ENCODE results near the gene GRK6.

The GRK6 gene

GRCh38 chr5:177426566-177427210 is at the start of gene GRK6:
Gene GRK6, plus strand, starts transcription at chr5:177426676. Its CDS starts 170 bp downstream, at chr5:177426846.
- DNase-seq: peak; percentile 77

- DNase-seq: no peak
Observed at GRCh38 chr5:177377851-177378776, 48.4 kb upstream of the GRK6 start.

- DNase-seq: peak; percentile 65
Observed at GRCh38 chr5:177378884-177379883, 47.3 kb upstream of the GRK6 start.

GRCh38 chr5:177380805-177381126 is 45.7 kb upstream of the GRK6 start:
- no peak for DNase-seq

GRCh38 chr5:177382423-177383029 is 44.0 kb upstream of the GRK6 start:
- no peak for DNase-seq

- DNase-seq: no peak
Observed at GRCh38 chr5:177383181-177383580, 43.3 kb upstream of the GRK6 start.

GRCh38 chr5:177384134-177384533 is 42.3 kb upstream of the GRK6 start, which contains the start of gene SLC34A1:
Gene SLC34A1, plus strand, starts transcription at chr5:177384434. Its CDS starts 1,308 bp downstream, at chr5:177385742.
- no peak for DNase-seq

GRCh38 chr5:177385720-177386119 is 40.8 kb upstream of the GRK6 start:
- no peak for DNase-seq

- no peak for DNase-seq
Observed at GRCh38 chr5:177386542-177386941, 39.9 kb upstream of the GRK6 start.

- no peak for DNase-seq
Observed at GRCh38 chr5:177387405-177387804, 39.1 kb upstream of the GRK6 start.

- no peak for DNase-seq
Observed at GRCh38 chr5:177388521-177389052, 37.9 kb upstream of the GRK6 start.

GRCh38 chr5:177389241-177390169 is 37.0 kb upstream of the GRK6 start:
- peak; percentile 74 for DNase-seq

- DNase-seq: peak; percentile 94
Observed at GRCh38 chr5:177390363-177391300, 35.8 kb upstream of the GRK6 start.

- DNase-seq: no peak
Observed at GRCh38 chr5:177392765-177393164, 33.7 kb upstream of the GRK6 start.

GRCh38 chr5:177393206-177393765 is 33.2 kb upstream of the GRK6 start:
- DNase-seq: no peak

- no peak for DNase-seq
Observed at GRCh38 chr5:177393990-177394389, 32.5 kb upstream of the GRK6 start.

GRCh38 chr5:177396078-177396477 is 30.4 kb upstream of the GRK6 start:
- no peak for DNase-seq

- DNase-seq: no peak
Observed at GRCh38 chr5:177396807-177397206, 29.7 kb upstream of the GRK6 start.

- no peak for DNase-seq
Observed at GRCh38 chr5:177397875-177398390, 28.5 kb upstream of the GRK6 start.

Data from activated CD4-positive, alpha-beta T cell treated with anti-CD3 and anti-CD28 coated beads, Interleukin-2, Interleukin-6, amounts not matched to agents 100 ng/mL and 50 ng/mL, durations not matched to agents 16 hours and 8 hours (primary cell).